GM21515 (cell line): ENCODE measurements around the gene UTS2R.
"Not testable (repeated sequence)": the region's sequence is repeated elsewhere in the genome, so short reads cannot be mapped to it uniquely, and the experiment has no call there.

Experiments
- ATAC-seq: cut with Tn5 transposase; IDR thresholded peaks from one replicate; pipeline ENCODE4 v1.9.1; 2021; ENCODE audit not compliant: unreplicated experiment

The UTS2R gene

GRCh38 chr17:82374626-82375331 lies 3.2 kb downstream of the UTS2R start:
- ATAC-seq = no peak

GRCh38 chr17:82375359-82376041 lies 3.9 kb downstream of the UTS2R start:
- ATAC-seq = no peak

GRCh38 chr17:82376042-82376730 lies 4.6 kb downstream of the UTS2R start:
- ATAC-seq = no peak

- not testable (repeated sequence) for ATAC-seq
These were observed 5.7 kb downstream of the UTS2R start for GRCh38 chr17:82377294-82377693.

- no peak for ATAC-seq
These were observed 6.6 kb downstream of the UTS2R start for GRCh38 chr17:82377924-82378740.

- no peak for ATAC-seq
These were observed 7.1 kb downstream of the UTS2R start for GRCh38 chr17:82378741-82379021.

GRCh38 chr17:82380860-82381702 lies 9.5 kb downstream of the UTS2R start:
- ATAC-seq = no peak

- ATAC-seq = not testable (repeated sequence)
These were observed 10.1 kb downstream of the UTS2R start for GRCh38 chr17:82381703-82382009.

- not testable (repeated sequence) for ATAC-seq
These were observed 10.8 kb downstream of the UTS2R start for GRCh38 chr17:82382220-82382932.

- ATAC-seq = no peak
These were observed 11.3 kb downstream of the UTS2R start for GRCh38 chr17:82382933-82383255.

- ATAC-seq = no peak
These were observed 11.8 kb downstream of the UTS2R start for GRCh38 chr17:82383411-82383810.

GRCh38 chr17:82384051-82384729 lies 12.6 kb downstream of the UTS2R start:
- no peak for ATAC-seq

- no peak for ATAC-seq
These were observed 13.3 kb downstream of the UTS2R start for GRCh38 chr17:82384730-82385481.

- ATAC-seq = no peak
These were observed 14.1 kb downstream of the UTS2R start for GRCh38 chr17:82385559-82386254.

- ATAC-seq = no peak
These were observed 14.8 kb downstream of the UTS2R start for GRCh38 chr17:82386255-82386831.

GRCh38 chr17:82386881-82387704 lies 15.5 kb downstream of the UTS2R start:
- ATAC-seq = no peak

GRCh38 chr17:82387705-82388106 lies 16.1 kb downstream of the UTS2R start:
- no peak for ATAC-seq
